Limb (tissue), 2 donors: ENCODE data around the gene GABARAP.

Source experiments
- DNase-seq, 2 donors: peaks; one replicate each; pipeline ENCODE4 v3.0.0-alpha.2; 2016; ENCODE audit errors: extremely low spot score in 2 of 2

GABARAP gene

GRCh38 chr17:7208027-7208571 is 34.1 kb downstream of the GABARAP start:
- no peak for DNase-seq

GRCh38 chr17:7207120-7208001 is 34.9 kb downstream of the GABARAP start:
- no peak for DNase-seq

GRCh38 chr17:7205561-7205960 is 36.7 kb downstream of the GABARAP start:
- DNase-seq = no peak

GRCh38 chr17:7204828-7205461 is 37.3 kb downstream of the GABARAP start:
- peak; percentile 91 to 94 for DNase-seq

- DNase-seq = peak in 1 of 2 donors; percentile 66
Measured at GRCh38 chr17:7204336-7204735, 37.9 kb downstream of the GABARAP start.

- no peak for DNase-seq
Measured at GRCh38 chr17:7203391-7203790, 38.9 kb downstream of the GABARAP start.

- no peak for DNase-seq
Measured at GRCh38 chr17:7196651-7197401, 45.4 kb downstream of the GABARAP start.

- DNase-seq = no peak
Measured at GRCh38 chr17:7195971-7196370, 46.3 kb downstream of the GABARAP start.

- DNase-seq = peak in 1 of 2 donors; percentile 30
Measured at GRCh38 chr17:7192271-7192937, 49.8 kb downstream of the GABARAP start.

- DNase-seq = peak in 1 of 2 donors; percentile 75
Measured at GRCh38 chr17:7191571-7192270, 50.5 kb downstream of the GABARAP start.

- DNase-seq = no peak
Measured at GRCh38 chr17:7191069-7191468, 51.2 kb downstream of the GABARAP start.

GRCh38 chr17:7190276-7190917 is 51.9 kb downstream of the GABARAP start:
- peak in 1 of 2 donors; percentile 20 for DNase-seq
